HepG2 (cell line): Measurements from ENCODE around the gene PKLR. TPM values are rescaled to one million over a fixed set of nuclear protein-coding genes. Genes with fewer than 3 reads are reported as not detected.
A peak's percentile ranks its signal among the peaks of the same experiment; 100 is the strongest.

Experiments
- ARNT ChIP-seq: fragments of 450-650 bp; IDR thresholded peaks from 2 replicates; pipeline ENCODE4 v1.6.1; 2017
- BRF2 ChIP-seq: sonication (generic); formaldehyde crosslinking; IDR thresholded peaks from 2 replicates; pipeline ENCODE4 v1.8.1; 2022; ENCODE audit warnings: mild to moderate bottlenecking, missing genetic modification reagents
- CEBPB ChIP-seq: IDR thresholded peaks from 2 replicates; pipeline ENCODE4 v1.6.1; 2011; ENCODE audit warnings: low read depth, low read length, improper control_type of control experiment, borderline replicate concordance
- CHD4 ChIP-seq: fragments of 200-600 bp; sonication (generic); IDR thresholded peaks from 2 replicates; pipeline ENCODE4 v1.7.0; 2017; ENCODE audit warnings: mild to moderate bottlenecking, low read length, borderline replicate concordance
- DRAP1 ChIP-seq: IDR thresholded peaks from 2 replicates; pipeline ENCODE4 v1.6.1; 2016; ENCODE audit warnings: missing genetic modification reagents, missing compliant biosample characterization
- ELF3 ChIP-seq: IDR thresholded peaks from 2 replicates; pipeline ENCODE4 v1.6.1; 2016; ENCODE audit warnings: missing genetic modification reagents, missing compliant biosample characterization
- GABPA ChIP-seq, 2 experiments: IDR thresholded peaks; 2 replicates each; pipeline ENCODE4 v1.6.1; 2011 to 2016; ENCODE audit warnings: low read depth in 2 of 2, low read length in 1 of 2, missing biosample characterization in 1 of 2, missing genetic modification characterization in 1 of 2
- GTF2F1 ChIP-seq: fragments of 150-350 bp; IDR thresholded peaks from 2 replicates; pipeline ENCODE4 v1.6.1; 2014; ENCODE audit warnings: low read length
- MIER3 ChIP-seq: IDR thresholded peaks from 2 replicates; pipeline ENCODE4 v1.6.1; 2016; ENCODE audit warnings: missing compliant biosample characterization, borderline replicate concordance
- MTF1 ChIP-seq: sonication (generic); formaldehyde crosslinking; IDR thresholded peaks from 2 replicates; pipeline ENCODE4 v1.5.0; 2020; ENCODE audit warnings: missing genetic modification reagents
- NONO ChIP-seq, 2 experiments: fragments of 450-650 bp in 1 of 2; sonication (generic) in 1 of 2; formaldehyde crosslinking in 1 of 2; IDR thresholded peaks in 1 of 2; conservative IDR thresholded peaks in 1 of 2; 2 replicates each; pipeline versions ENCODE4 v1.6.1 to v1.8.0; 2017 to 2022; ENCODE audit warnings: mild to moderate bottlenecking in 1 of 2, missing genetic modification reagents in 1 of 2, moderate library complexity in 1 of 2
- ONECUT2 ChIP-seq: sonication (generic); formaldehyde crosslinking; IDR thresholded peaks from 2 replicates; pipeline ENCODE4 v1.4.0; 2020; ENCODE audit warnings: missing genetic modification reagents
- RAD21 ChIP-seq: fragments of 450-650 bp; formaldehyde crosslinking; IDR thresholded peaks from 2 replicates; pipeline ENCODE4 v1.5.0; 2020; ENCODE audit warnings: mild to moderate bottlenecking
- SMC3 ChIP-seq: IDR thresholded peaks from 2 replicates; pipeline ENCODE4 v1.6.1; 2011; ENCODE audit warnings: low read length, improper control_type of control experiment
- SOX6 ChIP-seq, 2 experiments: fragments of 450-650 bp in 1 of 2; sonication (generic) in 1 of 2; formaldehyde crosslinking in 1 of 2; IDR thresholded peaks; 2 replicates each; pipeline versions ENCODE4 v1.4.0 to v1.6.1; 2017 to 2020; ENCODE audit warnings: antibody characterized with exemption in 1 of 2, mild to moderate bottlenecking in 1 of 2, missing genetic modification reagents in 1 of 2
- TARDBP ChIP-seq: sonication (generic); formaldehyde crosslinking; IDR thresholded peaks from 2 replicates; pipeline ENCODE4 v1.8.0; 2022; ENCODE audit warnings: mild to moderate bottlenecking, missing genetic modification reagents
- TFDP1 ChIP-seq: IDR thresholded peaks from 2 replicates; pipeline ENCODE4 v1.6.1; 2016; ENCODE audit warnings: missing compliant biosample characterization, missing genetic modification reagents, borderline replicate concordance
- U2AF2 ChIP-seq: fragments of 200-400 bp; formaldehyde crosslinking; IDR thresholded peaks from 2 replicates; pipeline ENCODE4 v1.6.1; 2017; ENCODE audit warnings: low read depth, mild to moderate bottlenecking, low read length
- UBTF ChIP-seq: sonication (generic); formaldehyde crosslinking; IDR thresholded peaks from 2 replicates; pipeline ENCODE4 v1.4.0; 2020; ENCODE audit warnings: mild to moderate bottlenecking, missing genetic modification reagents
- ZKSCAN1 ChIP-seq: fragments of 150-350 bp; IDR thresholded peaks from 2 replicates; pipeline ENCODE4 v1.6.1; 2014; ENCODE audit warnings: low read length
- ZMYM2 ChIP-seq: sonication (generic); formaldehyde crosslinking; IDR thresholded peaks from 2 replicates; pipeline ENCODE4 v1.8.0; 2022; ENCODE audit warnings: mild to moderate bottlenecking, missing genetic modification reagents
- ZNF232 ChIP-seq: sonication (generic); formaldehyde crosslinking; IDR thresholded peaks from 2 replicates; pipeline ENCODE4 v1.4.0; 2020; ENCODE audit warnings: missing genetic modification reagents, borderline replicate concordance
- ZNF513 ChIP-seq: sonication (generic); formaldehyde crosslinking; conservative IDR thresholded peaks from 2 replicates; pipeline ENCODE4 v1.5.0; 2020; ENCODE audit warnings: missing genetic modification reagents
- ZSCAN9 ChIP-seq: IDR thresholded peaks from 2 replicates; pipeline ENCODE4 v1.6.1; 2016; ENCODE audit warnings: borderline replicate concordance
- polyA plus RNA-seq, 8 experiments: library from polyadenylated mRNA; depleted of rRNA in 3 of 8; stranded (reverse) in 7 of 8; unstranded in 1 of 8; fragments of >200 nt; fragmentation: Illumina TruSeq in 4 of 8; extraction: Trizol in 4 of 8; gene quantifications; 2 replicates each; pipeline versions ENCODE4 v1.2.1 to v1.2.3, GENCODE V29; 2011 to 2016; ENCODE audit warnings: low read depth in 4 of 8, missing spikeins in 1 of 8, mixed read lengths in 1 of 8; ENCODE audit not compliant: insufficient read depth in 1 of 8
- total RNA-seq, 5 experiments: library from RNA; depleted of rRNA; stranded (reverse); fragments of >200 nt; fragmentation: Illumina TruSeq; extraction: Trizol; gene quantifications; 2 replicates each; pipeline ENCODE4 v1.2.3, GENCODE V29; 2016; ENCODE audit warnings: low read depth in 1 of 5

PKLR gene
- total and polyA plus RNA-seq, 2 of the 13 experiments (the other 11 are each of a cell fraction or from before 2014, with no cell fraction given) = 10.3 to 29.3 TPM

- TF ChIP-seq UBTF (CRISPR knock-in tag) = no peak
- TF ChIP-seq ZSCAN9 = no peak
- TF ChIP-seq ZMYM2 (CRISPR knock-in tag) = 0 out of 2 replicates have a peak, but pooled peaks have one; percentile 48
- TF ChIP-seq TFDP1 = no peak
- no peak for TF ChIP-seq SOX6 (IDR thresholded peaks at IDR 0.05)
- TF ChIP-seq SOX6 (CRISPR knock-in tag; IDR thresholded peaks at IDR 0.05) = peak; percentile 61
- TF ChIP-seq GABPA (IDR thresholded peaks at IDR 0.05; ENCODE audit: low read depth, low read length) = no peak
- peak; percentile 48; the same call in 1 of the 2 replicates for TF ChIP-seq GABPA (CRISPR knock-in tag; IDR thresholded peaks at IDR 0.05; ENCODE audit: low read depth)
- TF ChIP-seq GTF2F1 = no peak
- TF ChIP-seq ZNF513 (CRISPR knock-in tag) = no peak
- TF ChIP-seq CHD4 = no peak
- peak; percentile 23; the same call in 1 of the 2 replicates for TF ChIP-seq DRAP1 (CRISPR knock-in tag)
- TF ChIP-seq ONECUT2 (CRISPR knock-in tag) = peak; percentile 55; the same call in 1 of the 2 replicates
- TF ChIP-seq ELF3 (CRISPR knock-in tag) = peak; percentile 27; the same call in 1 of the 2 replicates
- TF ChIP-seq CEBPB = peak; percentile 60; the same call in 1 of the 2 replicates
- TF ChIP-seq ZNF232 (CRISPR knock-in tag) = no peak
- TF ChIP-seq NONO (IDR thresholded peaks at IDR 0.05) = no peak
- 0 out of 2 replicates have a peak, but pooled peaks have one; percentile 27 for TF ChIP-seq NONO (CRISPR knock-in tag; conservative IDR thresholded peaks at IDR 0.05)
- no peak for TF ChIP-seq MTF1 (CRISPR knock-in tag)
- TF ChIP-seq ZKSCAN1 = 0 out of 2 replicates have a peak, but pooled peaks have one; percentile 9
- TF ChIP-seq ARNT = no peak
- TF ChIP-seq SMC3 = peak; percentile 79
- peak; percentile 71 for TF ChIP-seq RAD21 (CRISPR knock-in tag)
- TF ChIP-seq MIER3 (CRISPR knock-in tag) = no peak
- no peak for TF ChIP-seq U2AF2
- TF ChIP-seq TARDBP = peak; percentile 35; the same call in 1 of the 2 replicates
- TF ChIP-seq BRF2 (CRISPR knock-in tag) = no peak
These were observed 6.1 kb upstream of the PKLR start (continued) for GRCh38 chr1:155307247-155307740.
